SH-SY5Y (cell line): ENCODE measurements around the gene ASCL1.

ENCODE experiments used
- GATA2 ChIP-seq: IDR thresholded peaks from 2 replicates; pipeline ENCODE4 v1.6.1; 2011; ENCODE audit warnings: mild to moderate bottlenecking, low read depth, low read length
- GATA3 ChIP-seq: IDR thresholded peaks from 2 replicates; pipeline ENCODE4 v1.6.1; 2011; ENCODE audit warnings: low read depth, mild to moderate bottlenecking, low read length, moderate library complexity

DNA sequence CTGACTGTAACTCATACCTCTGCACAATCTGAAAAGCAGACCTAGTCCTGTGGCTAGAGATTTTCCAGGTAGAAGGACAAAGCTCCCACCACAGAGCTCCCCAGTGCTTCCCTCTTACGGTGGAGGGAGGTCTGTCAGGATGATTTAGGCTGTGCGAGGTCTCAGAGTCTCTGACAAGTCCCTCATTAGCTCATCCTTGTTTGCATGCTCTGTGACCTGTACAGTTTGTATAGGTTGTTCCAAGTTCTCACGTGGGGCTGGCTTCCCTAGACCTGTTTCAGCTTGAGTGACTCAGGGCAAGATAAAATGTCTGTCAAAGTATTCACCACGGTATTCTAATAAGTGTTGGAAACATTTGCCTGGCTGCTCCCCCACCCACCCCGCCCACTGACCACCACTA lies 34.8 kb downstream of the ASCL1 start:
- TF ChIP-seq GATA3 (no peak), GATA2 (no peak)
